Measurements from ENCODE around the gene NMT2. TPM values are rescaled to one million over a fixed set of nuclear protein-coding genes. Genes with fewer than 3 reads are reported as not detected.

The NMT2 gene
- total RNA-seq, 1 experiment from 2014 or later = 14.4 TPM

GRCh38 chr10:15168786-15169554, 477 bp upstream of the NMT2 start:
- peak overlapping the region; percentile 53; the same call in 1 of the 2 replicates for H2AFZ ChIP-seq (ENCODE audit: low read length)
- no peaks in the 10 kb centered on the region for H3K36me3 ChIP-seq (ENCODE audit: low read depth, low read length)
- H3K79me2 ChIP-seq (ENCODE audit: low read length) = peaks cover 36% of the 10 kb centered on the region
- peaks cover 13% of the 10 kb centered on the region; the same call in 1 of the 2 replicates for H3K4me1 ChIP-seq (ENCODE audit: insufficient read depth, low read length)
- H4K20me1 ChIP-seq (ENCODE audit: low read length) = peaks cover 4% of the 10 kb centered on the region; the same call in 1 of the 2 replicates
- H3K9me2 ChIP-seq (replicated peaks; ENCODE audit: low read length) = no peaks in the 10 kb centered on the region
- TF ChIP-seq CTCF (conservative IDR thresholded peaks at IDR 0.05; ENCODE audit: low read depth, low read length) = no peak
- TF ChIP-seq EZH2 (IDR thresholded peaks at IDR 0.05; ENCODE audit: low read length, unreplicated experiment) = no peak
- TF ChIP-seq EZH2phosphoT487 (IDR thresholded peaks at IDR 0.05; ENCODE audit: borderline replicate concordance, low read length) = no peak
- ChIA-PET CTCF (interaction anchor here (0.6 kb wide), 3 partner anchors 55 to 972 kb away, joined by 3 to 6 read pairs (median 6); no protein-coding TSS in a partner anchor), POLR2A (ENCODE audit: unreplicated experiment) (interaction anchor here (0.6 kb wide), 1 partner anchor 22 kb away, joined by 11 read pairs; no protein-coding TSS in a partner anchor)
- ATAC-seq = peak; percentile 68
- no peaks in the 10 kb centered on the region for H3K9me3 ChIP-seq (ENCODE audit: low read length)
- intact Hi-C loops (cut with micrococcal nuclease) = loop anchor here (5.0 kb wide), 2 partner anchors 33 to 47 kb away; no protein-coding TSS in a partner anchor
- H3K27me3 ChIP-seq (ENCODE audit: low read length) = no peaks in the 10 kb centered on the region
- H3F3A ChIP-seq (ENCODE audit: low read length, unreplicated experiment) = no peaks in the 10 kb centered on the region
- H3K27ac ChIP-seq (ENCODE audit: low read length) = no peak overlapping the region
- H3K9ac ChIP-seq (ENCODE audit: low read length) = no peak overlapping the region
- H3K4me3 ChIP-seq (ENCODE audit: low read length) = no peak overlapping the region
- no TSS peak for BruUV-seq (replicated peaks)
- peak; percentile 73 for DNase-seq
- peak overlapping the region; percentile 64; the same call in 1 of the 2 replicates for H3K4me2 ChIP-seq (ENCODE audit: low read length)

GRCh38 chr10:15167411-15168290, 842 bp downstream of the NMT2 start:
- ChIA-PET POLR2A (ENCODE audit: unreplicated experiment) (no interaction called here), CTCF (interaction anchor here (0.6 kb wide), 1 partner anchor 44 kb away, joined by 3 read pairs; no protein-coding TSS in a partner anchor)
- BruUV-seq (replicated peaks) = no TSS peak
- peak; percentile 57 for ATAC-seq
- peaks cover 4% of the 10 kb centered on the region; the same call in 1 of the 2 replicates for H4K20me1 ChIP-seq (ENCODE audit: low read length)
- peaks cover 13% of the 10 kb centered on the region; the same call in 1 of the 2 replicates for H3K4me1 ChIP-seq (ENCODE audit: insufficient read depth, low read length)
- H3K4me2 ChIP-seq (ENCODE audit: low read length) = peak overlapping the region; percentile 87
- peaks cover 45% of the 10 kb centered on the region for H3K79me2 ChIP-seq (ENCODE audit: low read length)
- H3K36me3 ChIP-seq (ENCODE audit: low read depth, low read length) = no peaks in the 10 kb centered on the region
- peak; percentile 34 for DNase-seq
- H3K27ac ChIP-seq (ENCODE audit: low read length) = no peak overlapping the region
- intact Hi-C loops (cut with micrococcal nuclease) = loop anchor here (5.0 kb wide), 2 partner anchors 35 to 45 kb away; no protein-coding TSS in a partner anchor
- peak overlapping the region; percentile 73 for H3K4me3 ChIP-seq (ENCODE audit: low read length)
- peak overlapping the region; percentile 65 for H3K9ac ChIP-seq (ENCODE audit: low read length)
- H3K9me2 ChIP-seq (replicated peaks; ENCODE audit: low read length) = no peaks in the 10 kb centered on the region
- H3F3A ChIP-seq (ENCODE audit: low read length, unreplicated experiment) = no peaks in the 10 kb centered on the region
- 0 out of 2 replicates have a peak overlapping the region, but pooled peaks have one; percentile 59 for H2AFZ ChIP-seq (ENCODE audit: low read length)
- no peaks in the 10 kb centered on the region for H3K9me3 ChIP-seq (ENCODE audit: low read length)
- TF ChIP-seq EZH2phosphoT487 (IDR thresholded peaks at IDR 0.05; ENCODE audit: borderline replicate concordance, low read length) = no peak
- no peak for TF ChIP-seq EZH2 (IDR thresholded peaks at IDR 0.05; ENCODE audit: low read length, unreplicated experiment)
- TF ChIP-seq CTCF (conservative IDR thresholded peaks at IDR 0.05; ENCODE audit: low read depth, low read length) = no peak; the same call in 1 of the 2 replicates
- H3K27me3 ChIP-seq (ENCODE audit: low read length) = no peaks in the 10 kb centered on the region

Data from PC-3 (cell line).